ENCODE measurements around the gene TOX3. TPM values are rescaled to one million over a fixed set of nuclear protein-coding genes. Genes with fewer than 3 reads are reported as not detected.

Gene TOX3
- total RNA-seq, 4 donors from 2014 or later, result 0.11 TPM; not detected in 3

DNA sequence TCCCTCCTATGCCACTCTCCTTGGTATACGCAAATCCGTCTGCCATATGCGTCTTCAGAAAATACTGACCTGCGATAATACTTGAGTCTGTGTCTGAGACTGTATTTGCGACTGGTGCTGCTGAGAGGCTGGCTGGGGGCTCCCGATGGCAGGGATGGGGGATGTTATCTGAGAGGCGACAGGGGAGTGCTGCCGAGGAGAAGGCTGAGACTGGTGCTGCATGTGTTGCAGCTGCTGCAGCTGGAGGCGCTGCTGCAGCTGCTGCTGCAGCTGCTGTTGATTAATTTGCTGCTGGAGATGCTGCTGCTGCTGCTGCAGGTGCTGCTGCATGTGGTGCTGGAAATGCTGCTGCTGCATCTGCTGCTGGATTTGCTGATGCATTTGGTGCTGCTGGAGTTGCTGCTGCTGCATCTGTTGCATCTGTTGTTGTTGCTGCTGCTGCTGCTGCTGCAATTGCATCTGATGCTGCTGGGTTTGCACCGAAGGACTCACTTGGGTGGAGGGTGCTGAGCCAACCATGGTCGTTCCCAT is 107.7 kb downstream of the TOX3 start:
- H3K27me3 ChIP-seq, result no peaks in the 10 kb centered on the region
- DNase-seq (ENCODE audit: extremely low spot score), result no peak
- H3K36me3 ChIP-seq, result no peaks in the 10 kb centered on the region
- no peak overlapping the region for H3K27ac ChIP-seq (replicated peaks in 1 of 4)
- no peak overlapping the region for H3K4me3 ChIP-seq
- H3K4me1 ChIP-seq, result no peaks in the 10 kb centered on the region
- no peaks in the 10 kb centered on the region for H3K9me3 ChIP-seq
- WGBS, result 78% methylated on average over 11 of the region's 11 CpGs
- intact Hi-C loops (cut with DNase I), result no loop called here
- no peak for TF ChIP-seq EP300 (IDR thresholded peaks at IDR 0.05)
- TF ChIP-seq, protein P1, sequence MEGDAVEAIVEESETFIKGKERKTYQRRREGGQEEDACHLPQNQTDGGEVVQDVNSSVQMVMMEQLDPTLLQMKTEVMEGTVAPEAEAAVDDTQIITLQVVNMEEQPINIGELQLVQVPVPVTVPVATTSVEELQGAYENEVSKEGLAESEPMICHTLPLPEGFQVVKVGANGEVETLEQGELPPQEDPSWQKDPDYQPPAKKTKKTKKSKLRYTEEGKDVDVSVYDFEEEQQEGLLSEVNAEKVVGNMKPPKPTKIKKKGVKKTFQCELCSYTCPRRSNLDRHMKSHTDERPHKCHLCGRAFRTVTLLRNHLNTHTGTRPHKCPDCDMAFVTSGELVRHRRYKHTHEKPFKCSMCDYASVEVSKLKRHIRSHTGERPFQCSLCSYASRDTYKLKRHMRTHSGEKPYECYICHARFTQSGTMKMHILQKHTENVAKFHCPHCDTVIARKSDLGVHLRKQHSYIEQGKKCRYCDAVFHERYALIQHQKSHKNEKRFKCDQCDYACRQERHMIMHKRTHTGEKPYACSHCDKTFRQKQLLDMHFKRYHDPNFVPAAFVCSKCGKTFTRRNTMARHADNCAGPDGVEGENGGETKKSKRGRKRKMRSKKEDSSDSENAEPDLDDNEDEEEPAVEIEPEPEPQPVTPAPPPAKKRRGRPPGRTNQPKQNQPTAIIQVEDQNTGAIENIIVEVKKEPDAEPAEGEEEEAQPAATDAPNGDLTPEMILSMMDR (IDR thresholded peaks at IDR 0.05), result no peak
- no peak for TF ChIP-seq POLR2A (IDR thresholded peaks at IDR 0.05; ENCODE audit: low read depth)

- H3K9me3 ChIP-seq, result no peaks in the 10 kb centered on the region
- no peak overlapping the region for H3K4me3 ChIP-seq
- H3K36me3 ChIP-seq, result no peaks in the 10 kb centered on the region
- no peaks in the 10 kb centered on the region for H3K4me1 ChIP-seq
- DNase-seq (ENCODE audit: extremely low spot score), result no peak
- WGBS, result 91% methylated on average over 4 of the region's 4 CpGs
- TF ChIP-seq, protein P1 (IDR thresholded peaks at IDR 0.05), result no peak
- TF ChIP-seq POLR2AphosphoS5 (IDR thresholded peaks at IDR 0.05), result no peak
- no peak for TF ChIP-seq POLR2A (IDR thresholded peaks at IDR 0.05; ENCODE audit: low read depth)
- no peak for TF ChIP-seq EP300 (IDR thresholded peaks at IDR 0.05)
- no peaks in the 10 kb centered on the region for H3K27me3 ChIP-seq
- intact Hi-C loops (cut with DNase I), result no loop called here
- H3K27ac ChIP-seq (replicated peaks in 1 of 4), result no peak overlapping the region
Observed at GRCh38 chr16:52437277-52437670, 109.7 kb downstream of the TOX3 start.

DNA sequence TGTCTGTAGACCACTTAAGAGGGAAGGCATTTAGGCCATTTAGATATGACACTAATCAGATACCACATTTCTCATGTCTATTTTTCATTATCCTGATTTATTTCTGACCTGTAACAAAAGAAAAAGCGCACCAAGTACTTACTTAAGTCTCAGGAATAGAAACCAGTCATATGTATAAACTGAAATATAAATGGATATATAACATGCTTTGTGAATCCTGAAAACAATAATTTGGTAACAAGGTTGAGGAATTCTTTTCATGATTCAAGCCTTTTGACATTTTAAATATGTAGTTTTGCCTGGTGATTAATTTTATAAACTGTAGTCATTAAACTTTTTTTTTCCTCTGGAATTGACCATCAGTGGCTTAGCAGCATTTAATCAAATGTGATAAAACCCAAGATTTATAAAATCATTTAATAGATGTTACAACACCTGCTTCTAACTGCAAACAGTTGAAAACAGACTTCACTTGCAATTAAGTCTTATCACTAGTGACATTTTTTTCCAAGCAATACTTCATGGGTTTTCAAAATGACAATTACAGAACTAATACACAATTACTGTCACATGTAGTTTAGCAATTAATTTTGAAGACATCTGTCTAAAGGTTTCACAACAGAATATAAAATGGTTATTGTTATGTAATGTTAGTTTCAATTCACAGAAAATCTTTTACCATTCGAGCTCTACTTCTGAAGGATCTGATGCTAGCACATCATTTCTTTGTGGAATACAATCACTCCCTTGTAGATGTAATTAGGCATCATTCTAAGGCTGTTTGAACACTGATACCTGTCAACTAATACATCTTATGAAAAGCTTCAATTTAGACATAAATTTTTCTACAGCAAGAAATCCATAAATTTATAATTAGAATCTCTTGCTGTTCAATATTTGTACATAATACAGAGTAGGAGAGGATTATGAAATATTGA is 110.3 kb downstream of the TOX3 start:
- no peak overlapping the region for H3K27ac ChIP-seq (replicated peaks in 1 of 4)
- no peak for DNase-seq (ENCODE audit: extremely low spot score)
- H3K4me1 ChIP-seq, result no peaks in the 10 kb centered on the region
- 72% methylated on average over 2 of the region's 2 CpGs for WGBS
- no peaks in the 10 kb centered on the region for H3K27me3 ChIP-seq
- no peak overlapping the region for H3K4me3 ChIP-seq
- TF ChIP-seq POLR2AphosphoS5 (IDR thresholded peaks at IDR 0.05) (no peak), EP300 (IDR thresholded peaks at IDR 0.05) (no peak)
- TF ChIP-seq, protein P1 (IDR thresholded peaks at IDR 0.05), result no peak
- intact Hi-C loops (cut with DNase I), result no loop called here
- H3K9me3 ChIP-seq, result no peaks in the 10 kb centered on the region
- H3K36me3 ChIP-seq, result no peaks in the 10 kb centered on the region

GRCh38 chr16:52434224-52434623 is 112.7 kb downstream of the TOX3 start:
- Histone ChIP-seq H3K27me3 (no peaks in the 10 kb centered on the region), H3K4me3 (no peak overlapping the region), H3K27ac (replicated peaks in 1 of 4) (no peak overlapping the region), H3K4me1 (no peaks in the 10 kb centered on the region), H3K36me3 (no peaks in the 10 kb centered on the region), H3K9me3 (no peaks in the 10 kb centered on the region)
- no peak for DNase-seq (ENCODE audit: extremely low spot score)
- TF ChIP-seq POLR2A (IDR thresholded peaks at IDR 0.05; ENCODE audit: low read depth) (no peak), POLR2AphosphoS5 (IDR thresholded peaks at IDR 0.05) (no peak), EP300 (IDR thresholded peaks at IDR 0.05) (no peak)
- TF ChIP-seq, protein P1 (IDR thresholded peaks at IDR 0.05), result no peak
- WGBS, result 95% methylated on average over 1 of the region's 1 CpG
- intact Hi-C loops (cut with DNase I), result no loop called here
